Common myeloid progenitor, CD34-positive (primary cell): ENCODE data around the gene RAB4A.

Source experiments
- CTCF ChIA-PET: fragments of 350-600 bp; sonication (Branson Sonifier 250); formaldehyde crosslinking; loops from one replicate; lab custom pipeline; 2021; ENCODE audit warnings: antibody characterized with exemption; lab: Charles Lee
- POLR2A ChIA-PET: fragments of 350-600 bp; sonication (Branson Sonifier 250); formaldehyde crosslinking; loops from one replicate; lab custom pipeline; 2021; ENCODE audit warnings: antibody characterized with exemption; lab: Charles Lee
- DNase-seq, 3 donors: peaks; one replicate each; pipeline versions ENCODE4 v3.0.0 to v3.0.0-alpha.2; 2013
- H3K27ac ChIP-seq, 2 experiments: 1 replicate in 1 of 2; 2 replicates in 1 of 2; pipeline ENCODE4 v1.7.0; 2013; ENCODE audit warnings: inconsistent platforms in 2 of 2, low read length in 2 of 2, mild to moderate bottlenecking in 2 of 2, low read depth in 1 of 2, moderate library complexity in 1 of 2; ENCODE audit not compliant: severe bottlenecking in 2 of 2, insufficient read depth in 1 of 2, poor library complexity in 1 of 2
- H3K27me3 ChIP-seq, 5 experiments: replicated peaks in 2 of 5; 1 replicate in 3 of 5; 2 replicates in 2 of 5; pipeline versions ENCODE4 v1.6.1 to v1.7.0; 2013; ENCODE audit warnings: low read length in 4 of 5, mild to moderate bottlenecking in 2 of 5, moderate library complexity in 2 of 5, inconsistent platforms in 1 of 5; ENCODE audit not compliant: insufficient read depth in 5 of 5, control insufficient read depth in 4 of 5
- H3K36me3 ChIP-seq, 4 experiments: 1 replicate in 2 of 4; 2 replicates in 2 of 4; pipeline versions ENCODE4 v1.6.1 to v1.7.0; 2013; ENCODE audit warnings: low read length in 3 of 4, control low read depth in 1 of 4, mild to moderate bottlenecking in 1 of 4; ENCODE audit not compliant: control insufficient read depth in 4 of 4, insufficient read depth in 4 of 4
- H3K4me1 ChIP-seq, 4 experiments: 1 replicate in 3 of 4; 2 replicates in 1 of 4; pipeline versions ENCODE4 v1.6.1 to v1.7.1; 2013; ENCODE audit warnings: low read length in 3 of 4, mild to moderate bottlenecking in 3 of 4, control low read depth in 1 of 4, inconsistent platforms in 1 of 4, moderate library complexity in 1 of 4; ENCODE audit not compliant: control insufficient read depth in 4 of 4, insufficient read depth in 4 of 4; ENCODE audit errors: control extremely low read depth in 1 of 4
- H3K4me3 ChIP-seq, 7 experiments: 1 replicate in 4 of 7; 2 replicates in 3 of 7; pipeline versions ENCODE4 v1.5.1 to v1.7.0; 2013; ENCODE audit warnings: mild to moderate bottlenecking in 7 of 7, low read length in 6 of 7, moderate library complexity in 6 of 7, inconsistent platforms in 2 of 7, low read depth in 2 of 7, control low read depth in 1 of 7; ENCODE audit not compliant: insufficient read depth in 4 of 7, control insufficient read depth in 1 of 7; ENCODE audit errors: extremely low read depth in 1 of 7
- H3K9me3 ChIP-seq, 5 experiments: 1 replicate in 4 of 5; 2 replicates in 1 of 5; pipeline versions ENCODE4 v1.6.1 to v1.7.1; 2013; ENCODE audit warnings: low read length in 4 of 5, mild to moderate bottlenecking in 2 of 5, inconsistent platforms in 1 of 5, low read depth in 1 of 5, moderate library complexity in 1 of 5; ENCODE audit not compliant: control insufficient read depth in 4 of 5, insufficient read depth in 2 of 5; ENCODE audit errors: control extremely low read depth in 1 of 5
- WGBS: methylation state at CpG from one replicate; pipeline ENCODE4 v1.1.5; 2013; ENCODE audit not compliant: insufficient coverage; 5-methylcytosine and 5-hydroxymethylcytosine counted together

Gene RAB4A

DNA sequence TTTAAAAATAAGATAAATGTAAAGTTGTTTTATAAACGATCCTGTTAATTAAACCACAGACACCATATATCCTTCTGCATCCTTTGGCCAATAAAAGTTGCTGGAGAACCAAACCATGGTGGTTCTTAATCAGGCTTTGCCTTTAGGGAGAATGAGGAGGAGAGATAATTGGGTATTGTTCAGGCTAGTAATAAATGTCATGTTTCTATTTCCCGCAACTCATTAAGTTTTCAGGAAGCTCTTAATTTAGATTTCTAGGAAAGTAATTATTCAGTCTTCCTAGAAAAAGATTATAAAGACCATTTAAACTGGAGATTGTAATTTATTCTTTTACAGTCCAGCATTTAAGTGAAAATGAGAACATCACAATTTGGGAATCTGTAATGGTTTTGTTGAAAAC is 34.5 kb downstream of the RAB4A start:
- peaks cover 0 to 3% (median 1%) of the 10 kb centered on the region in 4 experiments for H3K4me1 ChIP-seq
- no peak overlapping the region for H3K27ac ChIP-seq
- no peaks in the 10 kb centered on the region for H3K9me3 ChIP-seq
- no peaks in the 10 kb centered on the region for H3K27me3 ChIP-seq
- ChIA-PET POLR2A (interaction anchor here (0.6 kb wide), 1 partner anchor 36 kb away, joined by 3 read pairs; no protein-coding TSS in a partner anchor), CTCF (no interaction called here)
- H3K36me3 ChIP-seq, result peaks cover 6 to 52% (median 36%) of the 10 kb centered on the region in 4 experiments
- WGBS, result no CpG with 5 or more reads among the region's 2 CpGs
- DNase-seq, result no peak
- no peak overlapping the region for H3K4me3 ChIP-seq

- WGBS, result 100% methylated on average over 1 of the region's 1 CpG
- ChIA-PET CTCF (interaction anchor here (0.7 to 1.4 kb wide), 2 partner anchors 11 to 35 kb away, joined by 3 read pairs; no protein-coding TSS in a partner anchor), POLR2A (no interaction called here)
- DNase-seq, result no peak
- no peaks in the 10 kb centered on the region for H3K9me3 ChIP-seq
- peaks cover 5 to 43% (median 34%) of the 10 kb centered on the region in 4 experiments for H3K36me3 ChIP-seq
- H3K4me1 ChIP-seq, result peaks cover 0 to 3% (median 1%) of the 10 kb centered on the region in 4 experiments
- H3K27ac ChIP-seq, result no peak overlapping the region
- no peaks in the 10 kb centered on the region for H3K27me3 ChIP-seq
- H3K4me3 ChIP-seq, result no peak overlapping the region
Observed at GRCh38 chr1:229309074-229309473, 38.2 kb downstream of the RAB4A start.

DNA sequence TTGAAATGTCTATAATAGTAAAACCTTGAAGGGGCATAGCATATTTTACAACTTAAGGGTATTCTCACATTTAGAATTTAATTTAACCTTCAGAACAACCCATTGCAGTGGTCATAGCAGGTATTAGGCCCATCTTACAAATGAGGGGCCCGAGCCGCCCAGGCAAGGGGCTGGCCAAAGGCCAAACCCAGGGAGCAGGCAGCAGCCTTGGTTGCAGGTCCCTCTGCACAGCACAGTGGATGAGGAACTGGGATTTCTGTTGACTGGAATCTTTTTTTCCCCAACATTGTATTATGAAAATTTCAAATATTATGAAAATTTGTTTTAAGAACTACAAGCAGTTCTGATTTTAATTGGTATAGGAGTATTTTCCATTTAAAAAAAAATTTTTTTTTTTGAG is 38.8 kb downstream of the RAB4A start:
- ChIA-PET POLR2A (no interaction called here), CTCF (interaction anchor here (1.0 kb wide), 1 partner anchor 9 kb away, joined by 3 read pairs; no protein-coding TSS in a partner anchor)
- no peak overlapping the region for H3K27ac ChIP-seq
- H3K36me3 ChIP-seq, result peaks cover 5 to 38% (median 30%) of the 10 kb centered on the region in 4 experiments
- no peaks in the 10 kb centered on the region for H3K27me3 ChIP-seq
- H3K4me3 ChIP-seq, result no peak overlapping the region
- no peaks in the 10 kb centered on the region for H3K9me3 ChIP-seq
- no peak for DNase-seq
- 100% methylated on average over 2 of the region's 2 CpGs for WGBS
- H3K4me1 ChIP-seq, result peaks cover 0 to 3% (median 1%) of the 10 kb centered on the region in 4 experiments

DNA sequence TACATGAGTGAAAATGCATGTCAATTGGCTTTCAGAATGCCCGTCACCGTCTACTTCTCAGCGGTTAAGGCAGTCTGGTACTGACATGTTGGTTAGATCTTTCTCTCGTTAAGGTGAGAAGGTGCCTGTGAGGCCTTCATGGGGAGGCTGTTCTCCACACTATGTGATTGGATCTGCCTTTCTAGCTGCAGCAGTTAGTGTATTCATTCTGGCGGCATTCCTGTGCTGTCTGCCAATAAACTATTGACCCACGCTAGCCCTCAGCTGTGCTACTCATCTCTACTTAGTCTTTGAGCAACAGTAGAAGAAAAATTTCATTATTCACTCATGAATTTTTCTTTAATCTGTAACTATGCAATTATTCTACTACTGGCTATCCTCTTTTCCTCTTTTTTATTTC is 39.9 kb downstream of the RAB4A start:
- Histone ChIP-seq H3K4me3 (no peak overlapping the region), H3K36me3 (peaks cover 5 to 38% (median 30%) of the 10 kb centered on the region in 4 experiments), H3K4me1 (no peaks in the 10 kb centered on the region), H3K27me3 (no peaks in the 10 kb centered on the region), H3K9me3 (no peaks in the 10 kb centered on the region), H3K27ac (no peak overlapping the region)
- POLR2A ChIA-PET, result no interaction called here
- 100% methylated on average over 6 of the region's 6 CpGs for WGBS
- CTCF ChIA-PET, result interaction anchor here (0.9 to 1.0 kb wide), 2 partner anchors 9 to 10 kb away, joined by 3 read pairs; no protein-coding TSS in a partner anchor
- no peak for DNase-seq

- Histone ChIP-seq H3K27ac (no peak overlapping the region), H3K36me3 (peaks cover 0 to 25% (median 23%) of the 10 kb centered on the region in 4 experiments), H3K4me3 (no peak overlapping the region), H3K27me3 (no peaks in the 10 kb centered on the region), H3K9me3 (no peaks in the 10 kb centered on the region), H3K4me1 (no peaks in the 10 kb centered on the region)
- no peak for DNase-seq
- POLR2A ChIA-PET, result no interaction called here
- CTCF ChIA-PET, result no interaction called here
- 100% methylated on average over 1 of the region's 2 CpGs for WGBS
Observed at GRCh38 chr1:229316166-229316565, 45.3 kb downstream of the RAB4A start.

DNA sequence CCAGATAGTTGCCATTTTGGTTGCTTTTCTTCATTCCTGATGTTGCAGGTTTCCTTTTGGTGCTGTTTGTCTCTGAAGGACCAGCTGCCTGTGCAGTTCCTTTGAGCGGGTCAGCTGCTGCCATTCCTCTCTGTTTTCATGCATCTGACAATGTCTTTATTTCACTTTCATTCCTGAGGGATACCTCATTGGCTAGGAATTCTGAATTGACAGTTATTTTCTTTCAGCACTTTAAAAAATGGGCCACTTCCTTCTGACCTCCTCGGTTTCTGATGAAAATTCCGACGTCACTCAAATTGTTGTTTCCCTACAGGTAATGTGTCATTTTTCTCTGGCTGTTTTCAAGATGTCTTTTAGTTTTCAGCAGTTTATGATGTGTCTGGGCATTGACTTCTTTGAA is 47.1 kb downstream of the RAB4A start:
- 100% methylated on average over 4 of the region's 4 CpGs for WGBS
- no peak for DNase-seq
- Histone ChIP-seq H3K27ac (no peak overlapping the region), H3K4me3 (no peak overlapping the region), H3K9me3 (no peaks in the 10 kb centered on the region), H3K4me1 (no peaks in the 10 kb centered on the region), H3K36me3 (peaks cover 0 to 22% (median 18%) of the 10 kb centered on the region in 4 experiments), H3K27me3 (no peaks in the 10 kb centered on the region)
- POLR2A ChIA-PET, result no interaction called here
- CTCF ChIA-PET, result no interaction called here

DNA sequence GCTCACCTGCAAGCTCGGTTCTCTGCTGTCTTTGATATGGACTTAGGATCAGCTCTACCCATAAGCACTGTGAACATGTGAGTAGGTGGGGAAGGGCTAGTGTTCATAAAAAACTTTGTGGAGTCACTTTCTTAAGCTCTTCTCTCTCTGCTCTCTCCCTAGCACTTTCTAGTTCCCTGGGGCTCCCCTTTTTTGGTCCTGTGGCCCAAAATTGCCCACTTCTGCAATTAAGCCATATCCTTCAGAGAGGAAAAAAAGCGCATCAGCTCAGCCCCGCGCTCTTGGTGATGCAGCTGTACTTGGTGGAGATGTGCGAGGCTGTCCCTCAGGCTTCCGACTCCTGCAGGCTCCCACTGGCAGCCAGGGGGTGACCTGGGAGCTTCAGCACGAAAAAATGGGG is 48.6 kb downstream of the RAB4A start:
- Histone ChIP-seq H3K9me3 (no peaks in the 10 kb centered on the region), H3K4me1 (no peaks in the 10 kb centered on the region), H3K27ac (no peak overlapping the region), H3K27me3 (no peaks in the 10 kb centered on the region), H3K36me3 (peaks cover 0 to 30% (median 23%) of the 10 kb centered on the region in 4 experiments), H3K4me3 (no peak overlapping the region)
- 100% methylated on average over 1 of the region's 7 CpGs for WGBS
- CTCF ChIA-PET, result interaction anchor here (1.0 to 1.3 kb wide), 4 partner anchors 8 to 21 kb away, joined by 3 read pairs; no protein-coding TSS in a partner anchor
- POLR2A ChIA-PET, result no interaction called here
- no peak for DNase-seq
